BLaER1 (cell line): ENCODE measurements around the gene LAGE3.
A peak's percentile ranks its signal among the peaks of the same experiment; 100 is the strongest.

Experiments
- H3K27ac ChIP-seq: shearing (Covaris generic); formaldehyde crosslinking; 2 replicates; pipeline ENCODE4 v1.8.1; 2022
- H3K27me3 ChIP-seq: shearing (Covaris generic); formaldehyde crosslinking; 2 replicates; pipeline ENCODE4 v1.8.1; 2022
- H3K36me3 ChIP-seq: shearing (Covaris generic); formaldehyde crosslinking; 2 replicates; pipeline ENCODE4 v1.8.1; 2022
- H3K4me1 ChIP-seq: shearing (Covaris generic); formaldehyde crosslinking; 2 replicates; pipeline ENCODE4 v1.8.1; 2022
- H3K4me2 ChIP-seq: shearing (Covaris generic); formaldehyde crosslinking; 2 replicates; pipeline ENCODE4 v1.8.1; 2022
- H3K4me3 ChIP-seq: shearing (Covaris generic); formaldehyde crosslinking; 2 replicates; pipeline ENCODE4 v1.8.1; 2022
- H3K9ac ChIP-seq: shearing (Covaris generic); formaldehyde crosslinking; 2 replicates; pipeline ENCODE4 v1.8.1; 2022
- H3K9me3 ChIP-seq: shearing (Covaris generic); formaldehyde crosslinking; 2 replicates; pipeline ENCODE4 v1.8.1; 2022
- H4K20me1 ChIP-seq: shearing (Covaris generic); formaldehyde crosslinking; 2 replicates; pipeline ENCODE4 v1.8.1; 2022
- Cebpa-rat ChIP-seq: shearing (Covaris generic); IDR thresholded peaks from 2 replicates; pipeline ENCODE4 v1.8.1; 2022

Gene LAGE3

GRCh38 chrX:154448484-154448883, 30.6 kb downstream of the LAGE3 start:
- TF ChIP-seq Cebpa-rat: no peak
- no peak overlapping the region for H3K4me2 ChIP-seq
- no peak overlapping the region for H3K27ac ChIP-seq
- no peak overlapping the region for H3K4me3 ChIP-seq
- peaks cover 33% of the 10 kb centered on the region; the same call in 1 of the 2 replicates for H4K20me1 ChIP-seq
- peaks cover 70% of the 10 kb centered on the region for H3K27me3 ChIP-seq
- peaks cover 10% of the 10 kb centered on the region for H3K4me1 ChIP-seq
- no peak overlapping the region for H3K9ac ChIP-seq
- peaks cover 47% of the 10 kb centered on the region for H3K36me3 ChIP-seq
- H3K9me3 ChIP-seq: peaks cover 7% of the 10 kb centered on the region; the same call in 1 of the 2 replicates

- H3K27me3 ChIP-seq: peaks cover 60% of the 10 kb centered on the region
- no peak overlapping the region for H3K4me3 ChIP-seq
- peaks cover 7% of the 10 kb centered on the region; the same call in 1 of the 2 replicates for H3K9me3 ChIP-seq
- peaks cover 54% of the 10 kb centered on the region for H3K36me3 ChIP-seq
- no peak overlapping the region for H3K9ac ChIP-seq
- H3K4me2 ChIP-seq: no peak overlapping the region
- no peak for TF ChIP-seq Cebpa-rat
- peaks cover 46% of the 10 kb centered on the region; the same call in 1 of the 2 replicates for H4K20me1 ChIP-seq
- H3K27ac ChIP-seq: no peak overlapping the region
- H3K4me1 ChIP-seq: peaks cover 10% of the 10 kb centered on the region
These were observed 32.7 kb downstream of the LAGE3 start for GRCh38 chrX:154446430-154446829.

- H3K27ac ChIP-seq: no peak overlapping the region
- peaks cover 44% of the 10 kb centered on the region for H4K20me1 ChIP-seq
- H3K4me2 ChIP-seq: no peak overlapping the region
- H3K9me3 ChIP-seq: peaks cover 8% of the 10 kb centered on the region; the same call in 1 of the 2 replicates
- H3K4me3 ChIP-seq: no peak overlapping the region
- TF ChIP-seq Cebpa-rat: no peak
- H3K27me3 ChIP-seq: peaks cover 55% of the 10 kb centered on the region
- H3K9ac ChIP-seq: no peak overlapping the region
- H3K36me3 ChIP-seq: peaks cover 56% of the 10 kb centered on the region
- H3K4me1 ChIP-seq: peaks cover 10% of the 10 kb centered on the region
These were observed 33.3 kb downstream of the LAGE3 start for GRCh38 chrX:154445776-154446175.

GRCh38 chrX:154444755-154445246, 34.3 kb downstream of the LAGE3 start:
- Histone ChIP-seq H3K4me1 (peaks cover 10% of the 10 kb centered on the region), H4K20me1 (peaks cover 50% of the 10 kb centered on the region), H3K36me3 (peaks cover 53% of the 10 kb centered on the region), H3K27me3 (peaks cover 46% of the 10 kb centered on the region), H3K4me3 (peak overlapping the region; percentile 71), H3K9ac (peak overlapping the region; percentile 76), H3K9me3 (peaks cover 13% of the 10 kb centered on the region; the same call in 1 of the 2 replicates), H3K27ac (peak overlapping the region; percentile 70), H3K4me2 (peak overlapping the region; percentile 85)
- TF ChIP-seq Cebpa-rat: no peak

GRCh38 chrX:154443992-154444754, 34.9 kb downstream of the LAGE3 start, which contains the start of gene FAM50A:
Gene FAM50A (plus strand): TSS chrX:154444141. CDS start chrX:154444236, 95 bp downstream.
- Histone ChIP-seq H3K4me3 (peak within 1 kb of the TSS; percentile 71), H3K4me1 (peaks cover 10% of the 10 kb centered on the region), H3K4me2 (peak within 1 kb of the TSS; percentile 85), H4K20me1 (peaks cover 56% of the 10 kb centered on the region), H3K27ac (peak within 1 kb of the TSS; percentile 70), H3K27me3 (peaks cover 41% of the 10 kb centered on the region), H3K36me3 (peaks cover 55% of the 10 kb centered on the region), H3K9me3 (peaks cover 13% of the 10 kb centered on the region; the same call in 1 of the 2 replicates), H3K9ac (peak within 1 kb of the TSS; percentile 76)
- TF ChIP-seq Cebpa-rat: no peak

- Histone ChIP-seq H3K9ac (peak overlapping the region; percentile 76; the same call in 1 of the 2 replicates), H3K27ac (no peak overlapping the region), H3K4me3 (peak overlapping the region; percentile 71), H3K4me2 (peak overlapping the region; percentile 85), H4K20me1 (peaks cover 56% of the 10 kb centered on the region), H3K36me3 (peaks cover 54% of the 10 kb centered on the region), H3K4me1 (peaks cover 15% of the 10 kb centered on the region), H3K27me3 (peaks cover 35% of the 10 kb centered on the region), H3K9me3 (peaks cover 13% of the 10 kb centered on the region; the same call in 1 of the 2 replicates)
- no peak for TF ChIP-seq Cebpa-rat
These were observed 35.6 kb downstream of the LAGE3 start for GRCh38 chrX:154443479-154443910.

GRCh38 chrX:154441984-154442707, 36.9 kb downstream of the LAGE3 start:
- H3K9me3 ChIP-seq: peaks cover 21% of the 10 kb centered on the region
- TF ChIP-seq Cebpa-rat: no peak
- peaks cover 47% of the 10 kb centered on the region for H3K36me3 ChIP-seq
- no peak overlapping the region for H3K9ac ChIP-seq
- peaks cover 20% of the 10 kb centered on the region for H3K4me1 ChIP-seq
- H4K20me1 ChIP-seq: peaks cover 62% of the 10 kb centered on the region
- no peak overlapping the region for H3K4me3 ChIP-seq
- no peak overlapping the region for H3K27ac ChIP-seq
- H3K4me2 ChIP-seq: no peak overlapping the region
- H3K27me3 ChIP-seq: peaks cover 23% of the 10 kb centered on the region

GRCh38 chrX:154441564-154441963, 37.5 kb downstream of the LAGE3 start:
- no peak for TF ChIP-seq Cebpa-rat
- peaks cover 44% of the 10 kb centered on the region for H3K36me3 ChIP-seq
- peaks cover 62% of the 10 kb centered on the region for H4K20me1 ChIP-seq
- H3K4me2 ChIP-seq: no peak overlapping the region
- peaks cover 21% of the 10 kb centered on the region for H3K9me3 ChIP-seq
- H3K27ac ChIP-seq: no peak overlapping the region
- peaks cover 20% of the 10 kb centered on the region for H3K4me1 ChIP-seq
- 0 out of 2 replicates have a peak, but pooled peaks cover 17% of the 10 kb centered on the region for H3K27me3 ChIP-seq
- H3K9ac ChIP-seq: no peak overlapping the region
- H3K4me3 ChIP-seq: no peak overlapping the region

- Histone ChIP-seq H3K9ac (no peak overlapping the region), H3K9me3 (peaks cover 21% of the 10 kb centered on the region), H3K27me3 (0 out of 2 replicates have a peak, but pooled peaks cover 9% of the 10 kb centered on the region), H3K36me3 (peaks cover 36% of the 10 kb centered on the region), H3K4me1 (peaks cover 26% of the 10 kb centered on the region), H3K27ac (no peak overlapping the region), H3K4me3 (no peak overlapping the region), H3K4me2 (no peak overlapping the region), H4K20me1 (peaks cover 62% of the 10 kb centered on the region)
- TF ChIP-seq Cebpa-rat: no peak
These were observed 38.3 kb downstream of the LAGE3 start for GRCh38 chrX:154440623-154441357.
